Measurements from ENCODE around the gene C10orf67. TPM values are rescaled to one million over a fixed set of nuclear protein-coding genes. Genes with fewer than 3 reads are reported as not detected.

The C10orf67 gene
- total and polyA plus RNA-seq, 2 donors (not counting 1 experiment from before 2014, with no cell fraction given) = not detected

- Mint-ChIP-seq H3K9me3 (ENCODE audit: insufficient read depth) (no peaks in the 10 kb centered on the region), H3K4me1 (peaks cover 19% of the 10 kb centered on the region), H3K27me3 (peaks cover 44% of the 10 kb centered on the region), H3K4me3 (no peak overlapping the region), H3K27ac (no peak overlapping the region)
- H3K27me3 ChIP-seq (replicated peaks in 1 of 4; ENCODE audit: control extremely low read depth in 1 of 4, control insufficient read depth in 3 of 4, insufficient read depth in 4 of 4, low read length in 3 of 4) = peaks cover 0 to 41% (median 18%) of the 10 kb centered on the region in 4 experiments
- 90% methylated on average over 2 of the region's 5 CpGs for WGBS (ENCODE audit: insufficient coverage)
- H4K20me1 ChIP-seq (ENCODE audit: control insufficient read depth, insufficient read depth, low read length, poor library complexity, severe bottlenecking) = no peaks in the 10 kb centered on the region
- no peak overlapping the region for H3K4me3 ChIP-seq (ENCODE audit: control extremely low read depth in 1 of 5, extremely low read depth in 1 of 5, insufficient read depth in 1 of 5, low read depth in 2 of 5, low read length in 4 of 5)
- H3K4me2 ChIP-seq (replicated peaks; ENCODE audit: low read depth, low read length, poor library complexity, severe bottlenecking) = no peak overlapping the region
- POLR2A ChIA-PET = no interaction called here
- CTCF ChIA-PET = interaction anchor here (0.7 kb wide), 1 partner anchor 180 kb away, joined by 3 read pairs; no protein-coding TSS in a partner anchor
- H2AFZ ChIP-seq (ENCODE audit: insufficient read depth, low read depth, low read length, poor library complexity, severe bottlenecking) = no peak overlapping the region
- DNase-seq (no peak), ATAC-seq (ENCODE audit: low read depth) (no peak)
- peaks cover 12 to 17% of the 10 kb centered on the region in 2 donors for H3K4me1 ChIP-seq (ENCODE audit: control insufficient read depth in 2 of 2, insufficient read depth in 2 of 2, low read length in 2 of 2)
- no peak overlapping the region for H3K9ac ChIP-seq (ENCODE audit: low read length)
- intact Hi-C loops (cut with micrococcal nuclease) = loop anchor here (10.0 kb wide), 1 partner anchor 89 kb away; the partner anchor contains the start of gene OTUD1
- H3K9me3 ChIP-seq (ENCODE audit: control extremely low read depth in 1 of 3, control insufficient read depth in 2 of 3, insufficient read depth in 1 of 3, low read length in 2 of 3) = peaks cover 0 to 10% (median 0%) of the 10 kb centered on the region in 3 donors
- H3K27ac ChIP-seq (ENCODE audit: low read length in 2 of 2) = no peak overlapping the region
- no peaks in the 10 kb centered on the region for H3K36me3 ChIP-seq (replicated peaks in 1 of 2; ENCODE audit: control extremely low read depth in 1 of 2, control insufficient read depth in 1 of 2, extremely low read depth in 1 of 2, insufficient read depth in 2 of 2, low read length in 1 of 2)
- TF ChIP-seq, protein P1, sequence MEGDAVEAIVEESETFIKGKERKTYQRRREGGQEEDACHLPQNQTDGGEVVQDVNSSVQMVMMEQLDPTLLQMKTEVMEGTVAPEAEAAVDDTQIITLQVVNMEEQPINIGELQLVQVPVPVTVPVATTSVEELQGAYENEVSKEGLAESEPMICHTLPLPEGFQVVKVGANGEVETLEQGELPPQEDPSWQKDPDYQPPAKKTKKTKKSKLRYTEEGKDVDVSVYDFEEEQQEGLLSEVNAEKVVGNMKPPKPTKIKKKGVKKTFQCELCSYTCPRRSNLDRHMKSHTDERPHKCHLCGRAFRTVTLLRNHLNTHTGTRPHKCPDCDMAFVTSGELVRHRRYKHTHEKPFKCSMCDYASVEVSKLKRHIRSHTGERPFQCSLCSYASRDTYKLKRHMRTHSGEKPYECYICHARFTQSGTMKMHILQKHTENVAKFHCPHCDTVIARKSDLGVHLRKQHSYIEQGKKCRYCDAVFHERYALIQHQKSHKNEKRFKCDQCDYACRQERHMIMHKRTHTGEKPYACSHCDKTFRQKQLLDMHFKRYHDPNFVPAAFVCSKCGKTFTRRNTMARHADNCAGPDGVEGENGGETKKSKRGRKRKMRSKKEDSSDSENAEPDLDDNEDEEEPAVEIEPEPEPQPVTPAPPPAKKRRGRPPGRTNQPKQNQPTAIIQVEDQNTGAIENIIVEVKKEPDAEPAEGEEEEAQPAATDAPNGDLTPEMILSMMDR (IDR thresholded peaks at IDR 0.05) = no peak
- no peak for TF ChIP-seq EZH2 (IDR thresholded peaks at IDR 0.05; ENCODE audit: borderline replicate concordance, insufficient read depth, low read depth, low read length, poor library complexity, severe bottlenecking)
- no peaks in the 10 kb centered on the region for H3K79me2 ChIP-seq (ENCODE audit: control insufficient read depth, insufficient read depth, low read length)
Measured at GRCh38 chr10:23345861-23346260, 1.3 kb upstream of the C10orf67 start.

DNA sequence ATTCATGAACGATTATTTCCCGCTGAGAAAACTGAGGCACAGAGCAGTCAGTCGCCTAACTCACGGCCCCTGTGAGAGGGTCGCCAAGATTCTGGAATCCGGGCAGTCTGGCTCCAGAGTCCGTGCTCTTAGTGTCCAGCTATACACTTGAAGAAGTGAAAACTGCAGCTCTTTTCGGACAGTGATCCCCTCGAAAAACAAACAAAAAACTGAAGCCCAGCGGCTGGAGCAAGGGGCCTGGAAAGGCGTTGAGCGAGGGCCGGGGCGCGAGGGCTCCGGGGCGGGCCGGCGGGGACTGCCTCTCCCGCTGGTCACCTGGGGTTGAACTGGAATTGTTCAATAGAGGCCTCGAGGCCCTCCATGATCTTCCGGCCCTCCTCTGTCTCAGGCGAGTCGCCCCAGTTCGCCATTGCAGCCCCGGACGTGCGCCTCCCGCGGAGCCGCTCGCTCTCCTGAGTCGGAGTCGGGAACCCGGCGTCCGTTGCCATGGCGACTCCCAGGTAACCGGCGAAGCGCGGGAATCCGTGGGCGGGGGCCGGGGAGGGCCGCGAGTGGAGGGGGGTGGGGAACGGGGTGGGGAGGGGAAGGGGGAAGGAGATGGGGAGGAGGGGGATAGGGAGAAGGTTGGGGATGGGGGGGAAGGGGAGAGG lies 881 bp downstream of the C10orf67 start:
- Histone ChIP-seq H4K20me1 (ENCODE audit: control insufficient read depth, insufficient read depth, low read length, poor library complexity, severe bottlenecking) (no peaks in the 10 kb centered on the region), H3K79me2 (ENCODE audit: control insufficient read depth, insufficient read depth, low read length) (no peaks in the 10 kb centered on the region), H3K9ac (ENCODE audit: low read length) (peak overlapping the region; percentile 62), H3K4me1 (ENCODE audit: control insufficient read depth in 2 of 2, insufficient read depth in 2 of 2, low read length in 2 of 2) (peaks cover 12 to 17% of the 10 kb centered on the region in 2 donors), H3K4me2 (replicated peaks; ENCODE audit: low read depth, low read length, poor library complexity, severe bottlenecking) (peak overlapping the region; percentile 83), H3K36me3 (replicated peaks in 1 of 2; ENCODE audit: control extremely low read depth in 1 of 2, control insufficient read depth in 1 of 2, extremely low read depth in 1 of 2, insufficient read depth in 2 of 2, low read length in 1 of 2) (no peaks in the 10 kb centered on the region), H3K27me3 (replicated peaks in 1 of 4; ENCODE audit: control extremely low read depth in 1 of 4, control insufficient read depth in 3 of 4, insufficient read depth in 4 of 4, low read length in 3 of 4) (peaks cover 0 to 38% (median 18%) of the 10 kb centered on the region in 4 experiments), H3K9me3 (ENCODE audit: control extremely low read depth in 1 of 3, control insufficient read depth in 2 of 3, insufficient read depth in 1 of 3, low read length in 2 of 3) (peaks cover 0 to 10% (median 0%) of the 10 kb centered on the region in 3 donors), H3K27ac (ENCODE audit: low read length in 2 of 2) (no peak overlapping the region), H2AFZ (ENCODE audit: insufficient read depth, low read depth, low read length, poor library complexity, severe bottlenecking) (peak overlapping the region; percentile 47), H3K4me3 (ENCODE audit: control extremely low read depth in 1 of 5, extremely low read depth in 1 of 5, insufficient read depth in 1 of 5, low read depth in 2 of 5, low read length in 4 of 5) (peak overlapping the region in 3 of 5 experiments; percentile 49 to 60 (median 55))
- peak; percentile 24 for DNase-seq
- TF ChIP-seq, protein P1 (IDR thresholded peaks at IDR 0.05) = no peak
- no peak for TF ChIP-seq EZH2 (IDR thresholded peaks at IDR 0.05; ENCODE audit: borderline replicate concordance, insufficient read depth, low read depth, low read length, poor library complexity, severe bottlenecking)
- intact Hi-C loops (cut with micrococcal nuclease) = loop anchor here (10.0 kb wide), 1 partner anchor 91 kb away; the partner anchor contains the start of gene OTUD1
- H3K4me3 Mint-ChIP-seq = peak overlapping the region; percentile 76
- peaks cover 37% of the 10 kb centered on the region for H3K27me3 Mint-ChIP-seq
- H3K9me3 Mint-ChIP-seq (ENCODE audit: insufficient read depth) = no peaks in the 10 kb centered on the region
- ChIA-PET POLR2A (interaction anchor here (0.6 kb wide), 1 partner anchor 1724 kb away, joined by 3 read pairs; no protein-coding TSS in a partner anchor), CTCF (no interaction called here)
- no peak overlapping the region for H3K27ac Mint-ChIP-seq
- no peak for ATAC-seq (ENCODE audit: low read depth)
- H3K4me1 Mint-ChIP-seq = peaks cover 21% of the 10 kb centered on the region
- 26% methylated on average over 32 of the region's 48 CpGs for WGBS (ENCODE audit: insufficient coverage)
